ENCODE results near the gene TOM1.

Gene TOM1

DNA sequence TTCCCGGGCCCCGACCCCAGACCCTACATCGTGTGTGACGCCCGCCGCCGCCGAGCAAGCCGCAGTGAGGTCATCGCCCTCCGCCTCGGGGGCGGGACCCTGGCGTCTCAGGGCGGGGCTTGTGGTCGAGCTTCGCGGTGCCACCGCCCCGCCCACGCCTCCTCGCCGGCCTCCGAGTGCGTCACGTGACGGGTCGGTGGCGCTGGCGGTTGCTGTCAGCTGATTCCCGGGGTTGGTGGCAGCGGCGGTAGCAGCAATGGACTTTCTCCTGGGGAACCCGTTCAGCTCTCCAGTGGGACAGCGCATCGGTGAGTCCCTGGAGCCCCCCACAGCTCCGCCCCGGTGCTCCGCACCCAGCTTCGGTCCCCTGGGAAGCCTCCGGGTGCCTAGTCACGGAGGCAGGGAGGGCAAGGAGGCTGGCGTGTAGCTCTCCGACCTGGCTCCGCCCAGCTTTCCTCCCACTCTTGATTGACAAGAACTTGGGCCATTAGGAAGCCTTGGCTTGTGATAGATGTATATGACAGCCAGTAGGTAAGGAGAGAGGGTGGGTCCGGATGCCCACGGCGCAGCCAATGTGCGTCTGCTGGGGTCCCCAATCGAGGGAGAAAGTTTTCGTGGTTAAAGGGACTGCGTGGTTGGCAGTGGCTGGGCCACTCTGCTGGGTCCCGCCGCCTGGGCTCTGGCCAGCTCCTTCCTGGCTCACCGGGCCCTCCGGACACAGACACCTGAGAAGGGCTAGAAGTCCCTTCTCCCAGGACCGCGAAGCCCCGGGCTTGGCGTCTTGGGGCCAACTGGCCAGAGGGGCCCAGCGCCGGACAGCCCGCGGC is at the start of gene TOM1:
TSS of gene TOM1 (plus strand) at position 222 of the 827 bp plus-strand sequence. CDS start at position 257, 35 bp downstream.
- peak; percentile 95 for DNase-seq (ENCODE audit: low read depth)

DNA sequence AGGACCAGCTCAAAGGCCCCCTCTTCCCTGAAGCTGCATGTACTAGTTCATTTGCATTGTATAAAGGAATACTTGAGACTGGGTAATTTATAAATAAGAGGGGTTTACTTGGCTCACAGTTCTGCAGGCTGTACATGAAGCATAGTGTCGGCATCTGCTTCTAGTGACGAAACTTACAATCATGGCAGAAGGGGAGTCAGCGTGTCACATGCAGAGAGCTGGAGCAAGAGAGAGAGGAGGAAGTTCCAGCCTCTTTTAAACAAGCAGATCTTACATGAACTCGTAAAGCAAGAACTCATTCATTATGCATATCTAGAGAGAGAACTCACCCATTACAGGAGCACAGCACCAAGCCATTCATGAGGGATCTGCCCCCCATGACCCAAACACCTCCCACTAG is 49.5 kb upstream of the TOM1 start:
- no peak for DNase-seq (ENCODE audit: low read depth)

GRCh38 chr22:35253946-35254345 is 45.7 kb upstream of the TOM1 start:
- no peak for DNase-seq (ENCODE audit: low read depth)

DNA sequence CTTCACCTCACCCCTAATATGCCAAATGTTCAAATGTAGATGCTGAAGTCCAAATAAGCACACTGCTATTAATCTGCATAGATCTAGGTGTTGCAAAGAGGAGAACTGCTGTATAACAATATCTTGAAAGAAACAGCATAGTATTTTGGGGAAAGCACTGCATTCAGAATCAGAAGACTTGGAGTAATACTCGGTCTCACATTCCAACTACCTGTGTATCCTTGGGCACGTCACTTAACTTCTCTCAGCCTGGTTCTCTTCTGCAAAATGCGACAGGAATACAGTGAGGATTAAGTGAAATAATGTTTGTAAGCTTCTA is 42.7 kb upstream of the TOM1 start:
- DNase-seq (ENCODE audit: low read depth), result no peak

- peak; percentile 83 for DNase-seq (ENCODE audit: low read depth)
These were observed 42.1 kb upstream of the TOM1 start, which contains the start of gene HMGXB4 for GRCh38 chr22:35257321-35258190. Gene HMGXB4, plus strand, starts transcription at chr22:35257493. Its CDS starts 4,898 bp downstream, at chr22:35262391.

- DNase-seq (ENCODE audit: low read depth), result no peak
These were observed 41.3 kb upstream of the TOM1 start for GRCh38 chr22:35258191-35258988.

DNA sequence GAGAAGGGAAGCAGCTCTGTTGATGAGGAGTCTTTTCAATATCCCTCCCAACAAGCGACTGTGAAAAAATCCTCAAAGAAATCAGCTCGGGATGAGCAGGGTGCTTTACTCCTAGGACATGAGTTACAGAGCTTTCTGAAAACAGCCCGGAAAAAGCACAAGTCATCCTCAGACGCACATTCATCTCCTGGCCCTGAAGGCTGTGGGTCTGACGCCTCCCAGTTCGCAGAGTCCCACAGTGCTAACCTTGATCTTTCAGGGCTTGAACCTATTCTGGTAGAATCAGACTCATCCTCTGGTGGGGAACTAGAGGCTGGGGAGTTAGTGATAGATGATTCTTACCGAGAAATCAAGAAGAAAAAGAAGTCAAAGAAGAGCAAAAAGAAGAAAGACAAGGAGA is 34.7 kb upstream of the TOM1 start:
- no peak for DNase-seq (ENCODE audit: low read depth)

- no peak for DNase-seq (ENCODE audit: low read depth)
These were observed 33.4 kb upstream of the TOM1 start for GRCh38 chr22:35266277-35266676.

GRCh38 chr22:35269630-35270029 is 30.1 kb upstream of the TOM1 start:
- no peak for DNase-seq (ENCODE audit: low read depth)

DNA sequence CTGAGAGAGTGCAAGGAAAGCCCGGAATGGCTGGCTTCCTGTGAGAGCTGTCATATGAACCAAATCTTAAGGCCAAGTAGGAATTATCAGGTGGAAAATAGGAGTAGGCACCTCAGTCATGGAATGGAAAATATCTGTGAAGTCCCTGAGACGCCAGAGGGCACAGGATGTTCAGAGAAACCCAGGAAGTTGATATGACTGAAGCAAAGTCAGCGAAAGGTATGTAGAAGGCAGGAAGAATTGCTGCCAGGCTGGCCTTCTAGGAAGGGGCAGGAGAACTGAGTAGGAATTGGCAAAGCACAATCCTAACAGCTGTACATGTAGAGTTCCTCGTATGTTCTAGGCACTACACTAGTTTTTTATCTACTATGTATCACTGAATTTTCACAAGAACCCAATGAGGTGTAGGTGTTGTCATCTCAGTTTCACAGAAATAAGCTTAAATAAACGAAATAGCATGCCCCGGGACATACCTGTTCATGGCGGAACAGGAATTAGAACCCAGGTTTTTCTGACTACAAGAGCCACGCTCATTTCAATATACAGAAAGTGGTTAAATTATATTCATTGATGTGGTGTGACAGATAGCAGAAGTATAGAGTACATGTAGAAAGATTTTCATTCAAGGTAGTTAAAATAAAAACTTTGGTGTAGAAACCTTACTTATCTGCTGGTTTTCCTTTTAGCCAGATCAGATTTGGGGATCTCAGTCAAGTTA is 25.4 kb upstream of the TOM1 start:
- DNase-seq (ENCODE audit: low read depth), result no peak

DNA sequence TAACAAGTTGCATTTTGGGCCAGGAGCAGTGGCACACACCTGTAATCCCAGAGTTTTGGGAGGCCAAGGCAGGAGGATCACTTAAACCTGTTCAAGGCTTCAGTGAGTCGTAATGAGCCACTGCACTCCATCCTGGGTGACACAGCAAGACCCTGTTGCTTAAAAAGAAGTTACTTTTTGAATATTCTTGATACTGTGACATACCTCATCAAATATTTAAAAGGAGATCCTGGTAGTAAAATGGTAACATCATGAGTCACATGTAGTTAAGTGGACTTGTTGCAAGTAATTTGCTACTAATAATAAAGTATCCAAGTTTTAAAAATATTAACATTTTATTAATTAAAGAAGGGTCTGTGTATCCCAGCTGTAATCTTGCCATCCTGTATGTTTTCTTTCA is 24.1 kb upstream of the TOM1 start:
- DNase-seq (ENCODE audit: low read depth), result no peak

GRCh38 chr22:35276019-35276418 is 23.7 kb upstream of the TOM1 start:
- DNase-seq (ENCODE audit: low read depth), result no peak

DNA sequence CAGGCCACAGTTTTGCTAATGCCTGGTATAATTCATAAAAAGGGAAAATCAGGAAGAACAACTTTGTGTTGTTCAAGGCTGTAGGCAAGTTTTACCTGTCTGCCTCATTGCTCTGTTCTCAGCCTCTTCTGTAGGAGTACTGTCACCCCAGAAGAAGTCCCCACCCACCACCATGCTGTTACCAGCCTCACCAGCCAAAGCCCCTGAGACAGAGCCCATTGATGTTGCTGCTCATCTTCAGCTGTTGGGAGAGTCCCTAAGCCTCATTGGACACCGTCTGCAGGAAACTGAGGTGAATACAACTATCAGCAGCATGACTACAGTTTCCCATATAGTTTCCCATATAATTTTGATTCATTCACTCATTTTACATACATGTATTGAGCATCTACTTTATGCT is 11.6 kb upstream of the TOM1 start:
- no peak for DNase-seq (ENCODE audit: low read depth)

DNA sequence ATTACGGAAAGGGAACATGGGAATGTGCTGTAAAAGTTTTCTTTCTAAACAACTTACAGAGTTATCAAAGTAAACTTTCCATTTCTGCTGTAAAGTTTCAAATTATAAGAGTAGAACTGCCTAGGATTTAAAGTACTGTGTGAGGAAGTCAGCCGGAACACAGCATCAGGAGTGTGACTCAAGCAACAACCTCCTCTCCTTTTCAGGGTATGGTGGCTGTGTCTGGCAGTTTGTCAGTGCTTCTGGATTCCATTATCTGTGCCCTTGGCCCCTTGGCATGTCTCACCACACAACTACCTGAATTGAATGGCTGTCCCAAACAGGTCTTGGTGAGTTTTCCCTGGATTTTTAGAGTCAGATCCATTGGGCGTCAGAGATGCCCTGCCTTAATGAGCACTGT is 6.9 kb upstream of the TOM1 start:
- no peak for DNase-seq (ENCODE audit: low read depth)

DNA sequence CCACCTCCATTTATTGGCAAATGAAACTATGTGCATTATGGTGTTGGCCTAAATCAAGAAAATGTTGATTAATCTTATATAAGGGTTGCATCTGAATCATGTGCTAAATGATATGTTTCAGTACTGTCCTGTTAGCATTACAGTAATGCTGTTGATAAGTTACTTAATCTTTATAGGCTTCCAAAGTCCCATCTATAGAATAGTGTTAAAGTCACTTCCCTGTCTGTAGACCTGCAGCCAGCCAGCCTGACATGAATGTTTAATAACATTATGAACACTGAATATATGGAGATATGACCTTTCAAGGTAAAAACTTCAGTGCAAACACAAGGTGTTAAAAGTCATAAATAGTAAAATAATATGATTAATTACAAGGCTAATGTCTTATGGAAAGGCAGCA is 3.6 kb upstream of the TOM1 start:
- no peak for DNase-seq (ENCODE audit: low read depth)

GRCh38 chr22:35299217-35299672 is 449 bp upstream of the TOM1 start:
- no peak for DNase-seq (ENCODE audit: low read depth)

- DNase-seq (ENCODE audit: low read depth), result no peak
These were observed 1.7 kb downstream of the TOM1 start for GRCh38 chr22:35301372-35301874.

- DNase-seq (ENCODE audit: low read depth), result no peak
These were observed 3.4 kb downstream of the TOM1 start for GRCh38 chr22:35303029-35303624.

DNA sequence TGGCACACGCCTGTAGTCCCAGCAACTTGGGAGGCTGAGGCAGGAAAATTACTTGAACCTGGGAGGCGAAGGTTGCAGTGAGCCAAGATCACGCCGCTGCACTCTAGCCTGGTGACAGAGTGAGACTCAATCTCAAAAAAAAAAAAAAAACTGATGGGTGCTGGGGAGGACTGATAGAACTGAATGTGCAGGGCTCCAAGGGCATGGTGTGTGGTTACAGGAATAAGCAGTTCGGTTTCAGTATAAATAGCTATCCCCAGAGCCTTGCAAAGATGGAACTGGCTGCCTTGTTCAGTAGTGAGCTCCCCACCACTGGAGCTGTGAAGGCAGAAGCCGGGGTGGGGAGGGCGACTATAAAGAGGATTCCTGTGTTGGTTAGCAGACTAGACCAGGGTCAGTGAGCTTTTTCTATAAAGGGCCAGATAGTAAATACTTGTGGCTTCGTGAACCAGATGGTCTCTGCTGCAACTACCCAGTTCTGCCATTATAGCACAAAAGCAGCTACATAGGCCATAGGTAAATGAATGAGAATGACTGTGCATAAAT is 5.9 kb downstream of the TOM1 start:
- no peak for DNase-seq (ENCODE audit: low read depth)

- DNase-seq (ENCODE audit: low read depth), result no peak
These were observed 6.8 kb downstream of the TOM1 start for GRCh38 chr22:35306350-35306967.
